Mesenchymal stem cell (in vitro differentiated cells and primary cell): ENCODE measurements around the gene SLC35G1.

ENCODE experiments used
- DNase-seq: peaks from one replicate; pipeline ENCODE4 v3.0.0-alpha.2; 2013
- H2AFZ ChIP-seq: one replicate; pipeline ENCODE4 v1.6.1; 2013; ENCODE audit warnings: low read depth, mild to moderate bottlenecking, control low read depth, inconsistent platforms, low read length, moderate library complexity
- H2AK5ac ChIP-seq: 2 replicates; pipeline ENCODE4 v1.6.1; 2013; ENCODE audit warnings: low read length, moderate library complexity, mild to moderate bottlenecking, inconsistent platforms; ENCODE audit not compliant: severe bottlenecking
- H2BK120ac ChIP-seq: one replicate; pipeline ENCODE4 v1.6.1; 2013; ENCODE audit warnings: low read depth, mild to moderate bottlenecking, inconsistent platforms, low read length, moderate library complexity
- H2BK12ac ChIP-seq, 2 experiments: one replicate each; pipeline ENCODE4 v1.6.1; 2013; ENCODE audit warnings: inconsistent platforms in 2 of 2, low read length in 2 of 2, mild to moderate bottlenecking in 2 of 2, moderate library complexity in 2 of 2, control low read depth in 1 of 2
- H2BK15ac ChIP-seq: one replicate; pipeline ENCODE4 v1.6.1; 2013; ENCODE audit warnings: mild to moderate bottlenecking, low read depth, inconsistent platforms; ENCODE audit not compliant: poor library complexity, severe bottlenecking
- H2BK5ac ChIP-seq: 2 replicates; pipeline ENCODE4 v1.6.1; 2013; ENCODE audit warnings: low read depth, mild to moderate bottlenecking, low read length, control low read depth, inconsistent platforms; ENCODE audit not compliant: poor library complexity, severe bottlenecking
- H3K14ac ChIP-seq, 2 experiments: one replicate each; pipeline ENCODE4 v1.6.1; 2013; ENCODE audit warnings: inconsistent platforms in 2 of 2, low read length in 2 of 2, control low read depth in 1 of 2, mild to moderate bottlenecking in 1 of 2, moderate library complexity in 1 of 2
- H3K18ac ChIP-seq, 2 experiments: one replicate each; pipeline ENCODE4 v1.6.1; 2013; ENCODE audit warnings: inconsistent platforms in 2 of 2, low read length in 2 of 2, control low read depth in 1 of 2, low read depth in 1 of 2, mild to moderate bottlenecking in 1 of 2
- H3K23ac ChIP-seq, 2 experiments: one replicate each; pipeline ENCODE4 v1.6.1; 2013; ENCODE audit warnings: inconsistent platforms in 2 of 2, low read length in 2 of 2, mild to moderate bottlenecking in 2 of 2, moderate library complexity in 2 of 2, control low read depth in 1 of 2
- H3K27ac ChIP-seq: 2 replicates; pipeline ENCODE4 v1.5.1; 2013; ENCODE audit warnings: mild to moderate bottlenecking, moderate library complexity, low read length, control low read depth, inconsistent platforms; ENCODE audit not compliant: poor library complexity, severe bottlenecking
- H3K27me3 ChIP-seq, 2 experiments: 2 replicates each; pipeline versions ENCODE4 v1.6.1 to v1.7.0; 2013; ENCODE audit warnings: low read length in 2 of 2, mild to moderate bottlenecking in 2 of 2, moderate library complexity in 2 of 2, control low read depth in 1 of 2, inconsistent platforms in 1 of 2; ENCODE audit not compliant: control insufficient read depth in 1 of 2, insufficient read depth in 1 of 2
- H3K36me3 ChIP-seq, 2 experiments: 2 replicates each; pipeline versions ENCODE4 v1.6.1 to v1.7.0; 2013; ENCODE audit warnings: low read length in 2 of 2, control low read depth in 1 of 2, inconsistent platforms in 1 of 2, low read depth in 1 of 2, mild to moderate bottlenecking in 1 of 2; ENCODE audit not compliant: insufficient read depth in 2 of 2, control insufficient read depth in 1 of 2
- H3K4ac ChIP-seq, 2 experiments: one replicate each; pipeline ENCODE4 v1.6.1; 2013; ENCODE audit warnings: inconsistent platforms in 2 of 2, low read length in 2 of 2, mild to moderate bottlenecking in 2 of 2, moderate library complexity in 2 of 2, control low read depth in 1 of 2, low read depth in 1 of 2
- H3K4me1 ChIP-seq: 2 replicates; pipeline ENCODE4 v1.6.1; 2013; ENCODE audit warnings: low read depth, low read length, control low read depth; ENCODE audit not compliant: control insufficient read depth, insufficient read depth
- H3K4me2 ChIP-seq: 2 replicates; pipeline ENCODE4 v1.6.1; 2013; ENCODE audit warnings: low read length, mild to moderate bottlenecking, inconsistent platforms; ENCODE audit not compliant: poor library complexity, severe bottlenecking
- H3K4me3 ChIP-seq, 2 experiments: 2 replicates each; pipeline versions ENCODE4 v1.5.1 to v1.7.0; 2013; ENCODE audit warnings: low read length in 2 of 2, mild to moderate bottlenecking in 2 of 2, control low read depth in 1 of 2, low read depth in 1 of 2; ENCODE audit not compliant: insufficient read depth in 1 of 2
- H3K79me1 ChIP-seq: replicated peaks from 2 replicates; pipeline ENCODE4 v1.6.1; 2013; ENCODE audit warnings: mild to moderate bottlenecking, control low read depth, low read length, inconsistent platforms; ENCODE audit not compliant: poor library complexity, severe bottlenecking
- H3K9ac ChIP-seq: 2 replicates; pipeline ENCODE4 v1.7.0; 2013; ENCODE audit warnings: mild to moderate bottlenecking, low read length, moderate library complexity
- H3K9me3 ChIP-seq: 2 replicates; pipeline ENCODE4 v1.7.0; 2013; ENCODE audit warnings: mild to moderate bottlenecking, low read length; ENCODE audit not compliant: control insufficient read depth
- H4K8ac ChIP-seq: one replicate; pipeline ENCODE4 v1.6.1; 2013; ENCODE audit warnings: inconsistent platforms, mild to moderate bottlenecking, low read length, moderate library complexity
- H4K91ac ChIP-seq: one replicate; pipeline ENCODE4 v1.6.1; 2013; ENCODE audit warnings: mild to moderate bottlenecking, low read length, inconsistent platforms
- WGBS: methylation state at CpG from one replicate; pipeline ENCODE4 v1.1.7; 2013; ENCODE audit warnings: mixed read lengths; 5-methylcytosine and 5-hydroxymethylcytosine counted together

Gene SLC35G1

GRCh38 chr10:93874309-93875031, 19.3 kb upstream of the SLC35G1 start:
- no peaks in the 10 kb centered on the region for H3K9me3 ChIP-seq
- H4K91ac ChIP-seq: no peak overlapping the region
- no peak overlapping the region for H3K9ac ChIP-seq
- DNase-seq: peak; percentile 20
- H3K18ac ChIP-seq: no peak overlapping the region
- no peaks in the 10 kb centered on the region for H3K79me1 ChIP-seq
- no peaks in the 10 kb centered on the region for H3K27me3 ChIP-seq
- H2BK120ac ChIP-seq: no peak overlapping the region
- no peak overlapping the region for H3K14ac ChIP-seq
- H4K8ac ChIP-seq: no peak overlapping the region
- WGBS: 63% methylated on average over 2 of the region's 3 CpGs
- H2BK12ac ChIP-seq: no peak overlapping the region
- peak overlapping the region; percentile 26 for H3K27ac ChIP-seq
- H3K23ac ChIP-seq: no peak overlapping the region
- H3K36me3 ChIP-seq: no peaks in the 10 kb centered on the region
- H2BK15ac ChIP-seq: no peak overlapping the region
- H2BK5ac ChIP-seq: no peak overlapping the region
- no peak overlapping the region for H3K4me3 ChIP-seq
- no peak overlapping the region for H3K4ac ChIP-seq
- no peak overlapping the region for H2AK5ac ChIP-seq
- H2AFZ ChIP-seq: no peak overlapping the region
- H3K4me2 ChIP-seq: no peak overlapping the region
- H3K4me1 ChIP-seq: peaks cover 5% of the 10 kb centered on the region

GRCh38 chr10:93875032-93875358, 18.8 kb upstream of the SLC35G1 start:
- Histone ChIP-seq H2AFZ (no peak overlapping the region), H4K8ac (no peak overlapping the region), H2AK5ac (no peak overlapping the region), H3K4me2 (no peak overlapping the region), H3K79me1 (no peaks in the 10 kb centered on the region), H3K4me1 (peaks cover 5% of the 10 kb centered on the region), H3K4ac (no peak overlapping the region), H3K14ac (no peak overlapping the region), H3K9me3 (no peaks in the 10 kb centered on the region), H3K18ac (no peak overlapping the region), H3K9ac (no peak overlapping the region), H2BK5ac (no peak overlapping the region), H3K36me3 (no peaks in the 10 kb centered on the region), H3K4me3 (no peak overlapping the region), H2BK15ac (no peak overlapping the region), H4K91ac (no peak overlapping the region), H3K27me3 (no peaks in the 10 kb centered on the region), H2BK12ac (no peak overlapping the region), H3K27ac (no peak overlapping the region), H2BK120ac (no peak overlapping the region), H3K23ac (no peak overlapping the region)
- no peak for DNase-seq
- WGBS: 100% methylated on average over 2 of the region's 2 CpGs

DNA sequence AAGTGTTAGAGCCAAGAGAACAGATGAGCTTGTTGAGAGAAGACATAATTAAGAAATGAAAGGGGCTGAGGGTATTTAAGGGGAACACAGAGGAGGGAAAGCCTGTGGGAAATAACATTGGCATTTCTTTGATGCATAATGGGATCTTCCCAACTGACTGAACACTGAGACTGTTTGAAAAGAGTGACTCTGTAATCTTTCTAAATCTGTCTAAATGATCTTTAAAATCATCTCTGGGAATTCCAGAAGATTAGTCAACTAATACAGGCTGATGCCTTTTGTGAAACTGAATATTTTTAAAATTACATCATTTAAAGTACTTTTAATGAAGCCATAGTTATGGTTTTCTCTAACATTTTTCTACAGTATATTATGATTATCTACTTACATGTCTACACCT, 17.4 kb upstream of the SLC35G1 start:
- Histone ChIP-seq H3K14ac (no peak overlapping the region), H2BK15ac (no peak overlapping the region), H3K79me1 (no peaks in the 10 kb centered on the region), H2BK12ac (no peak overlapping the region), H2AK5ac (peak overlapping the region; percentile 54), H2BK5ac (no peak overlapping the region), H3K23ac (no peak overlapping the region), H2AFZ (no peak overlapping the region), H3K18ac (no peak overlapping the region), H2BK120ac (no peak overlapping the region), H3K4me3 (no peak overlapping the region), H3K27me3 (peaks cover 0 to 4% of the 10 kb centered on the region in 2 experiments), H3K4ac (no peak overlapping the region), H4K8ac (no peak overlapping the region), H3K4me1 (peaks cover 5% of the 10 kb centered on the region), H3K27ac (peak overlapping the region; percentile 84), H4K91ac (no peak overlapping the region), H3K9ac (no peak overlapping the region), H3K4me2 (no peak overlapping the region), H3K36me3 (no peaks in the 10 kb centered on the region), H3K9me3 (no peaks in the 10 kb centered on the region)
- DNase-seq: peak; percentile 45

DNA sequence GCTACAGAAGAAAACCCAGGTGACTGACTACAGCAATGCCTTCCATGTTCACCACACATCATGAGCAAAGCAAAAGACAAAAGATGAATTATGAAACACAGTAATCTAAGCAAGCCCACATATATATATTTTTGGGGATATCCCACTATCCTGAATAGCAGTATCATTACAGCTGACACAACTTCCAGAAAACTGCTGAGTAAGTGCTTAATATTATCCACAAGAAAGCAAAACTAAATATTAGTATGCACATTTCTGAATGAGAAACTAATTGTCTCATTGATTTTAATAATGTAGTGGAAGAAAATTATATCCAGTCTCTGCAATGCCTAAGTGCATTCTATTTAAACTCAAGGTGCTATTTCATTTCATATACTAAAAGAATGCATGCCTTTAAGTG, 14.5 kb upstream of the SLC35G1 start:
- no peak overlapping the region for H3K4me2 ChIP-seq
- no peak overlapping the region for H3K23ac ChIP-seq
- no peak overlapping the region for H3K14ac ChIP-seq
- H2BK15ac ChIP-seq: no peak overlapping the region
- H3K4ac ChIP-seq: no peak overlapping the region
- no peak for DNase-seq
- H2BK12ac ChIP-seq: no peak overlapping the region
- no peak overlapping the region for H4K91ac ChIP-seq
- H2AK5ac ChIP-seq: no peak overlapping the region
- H3K4me3 ChIP-seq: no peak overlapping the region
- H3K79me1 ChIP-seq: no peaks in the 10 kb centered on the region
- no peaks in the 10 kb centered on the region for H3K36me3 ChIP-seq
- no peak overlapping the region for H2BK5ac ChIP-seq
- no peak overlapping the region for H2AFZ ChIP-seq
- H3K4me1 ChIP-seq: peaks cover 2% of the 10 kb centered on the region
- no peak overlapping the region for H3K18ac ChIP-seq
- no peak overlapping the region for H3K9ac ChIP-seq
- H3K9me3 ChIP-seq: no peaks in the 10 kb centered on the region
- no peak overlapping the region for H4K8ac ChIP-seq
- peaks cover 0 to 4% of the 10 kb centered on the region in 2 experiments for H3K27me3 ChIP-seq
- H3K27ac ChIP-seq: no peak overlapping the region
- no peak overlapping the region for H2BK120ac ChIP-seq
